Effector memory CD4-positive, alpha-beta T cell (primary cell): ENCODE measurements around the gene KIF5C.

ENCODE experiments used
- DNase-seq, 3 donors: peaks; one replicate each; pipeline ENCODE4 v3.0.0-alpha.2; 2020
- H3K27ac ChIP-seq: 2 replicates; pipeline ENCODE4 v1.7.0; 2013; ENCODE audit warnings: mild to moderate bottlenecking, low read length, moderate library complexity; ENCODE audit not compliant: insufficient read depth, poor library complexity, severe bottlenecking
- H3K27me3 ChIP-seq: replicated peaks from 2 replicates; pipeline ENCODE4 v1.7.0; 2013; ENCODE audit warnings: mild to moderate bottlenecking, low read length; ENCODE audit not compliant: insufficient read depth, control insufficient read depth, poor library complexity, severe bottlenecking
- H3K36me3 ChIP-seq: 2 replicates; pipeline ENCODE4 v1.7.0; 2013; ENCODE audit warnings: mild to moderate bottlenecking, low read length, moderate library complexity; ENCODE audit not compliant: control insufficient read depth, insufficient read depth
- H3K4me1 ChIP-seq: 2 replicates; pipeline ENCODE4 v1.7.0; 2013; ENCODE audit warnings: low read length, mild to moderate bottlenecking; ENCODE audit not compliant: control insufficient read depth, insufficient read depth, poor library complexity, severe bottlenecking
- H3K4me3 ChIP-seq: 2 replicates; pipeline ENCODE4 v1.7.0; 2013; ENCODE audit warnings: low read length, low read depth, mild to moderate bottlenecking; ENCODE audit not compliant: insufficient read depth, poor library complexity, severe bottlenecking
- H3K9me3 ChIP-seq: 2 replicates; pipeline ENCODE4 v1.7.0; 2013; ENCODE audit warnings: mild to moderate bottlenecking, low read length, moderate library complexity; ENCODE audit not compliant: control insufficient read depth

Gene KIF5C

GRCh38 chr2:148885209-148885608 is 10.2 kb downstream of the KIF5C start:
- peaks cover 6% of the 10 kb centered on the region for H3K4me1 ChIP-seq
- no peak overlapping the region for H3K27ac ChIP-seq
- no peak for DNase-seq
- H3K36me3 ChIP-seq = no peaks in the 10 kb centered on the region
- H3K9me3 ChIP-seq = no peaks in the 10 kb centered on the region
- no peak overlapping the region for H3K4me3 ChIP-seq
- no peaks in the 10 kb centered on the region for H3K27me3 ChIP-seq

- no peak for DNase-seq
- Histone ChIP-seq H3K4me1 (peaks cover 6% of the 10 kb centered on the region), H3K36me3 (no peaks in the 10 kb centered on the region), H3K9me3 (no peaks in the 10 kb centered on the region), H3K27ac (no peak overlapping the region), H3K27me3 (no peaks in the 10 kb centered on the region), H3K4me3 (no peak overlapping the region)
These were observed 11.0 kb downstream of the KIF5C start for GRCh38 chr2:148885988-148886387.

- Histone ChIP-seq H3K27ac (no peak overlapping the region), H3K4me1 (peaks cover 6% of the 10 kb centered on the region), H3K9me3 (no peaks in the 10 kb centered on the region), H3K4me3 (peak overlapping the region; percentile 62), H3K36me3 (no peaks in the 10 kb centered on the region), H3K27me3 (no peaks in the 10 kb centered on the region)
- DNase-seq = no peak
These were observed 12.4 kb downstream of the KIF5C start for GRCh38 chr2:148887350-148888002.

GRCh38 chr2:148888003-148888501 is 13.0 kb downstream of the KIF5C start:
- Histone ChIP-seq H3K4me3 (peak overlapping the region; percentile 62), H3K27me3 (no peaks in the 10 kb centered on the region), H3K36me3 (no peaks in the 10 kb centered on the region), H3K4me1 (peaks cover 6% of the 10 kb centered on the region), H3K27ac (no peak overlapping the region), H3K9me3 (no peaks in the 10 kb centered on the region)
- DNase-seq = no peak

GRCh38 chr2:148888986-148889385 is 14.0 kb downstream of the KIF5C start:
- Histone ChIP-seq H3K9me3 (no peaks in the 10 kb centered on the region), H3K27me3 (no peaks in the 10 kb centered on the region)

GRCh38 chr2:148893906-148894305 is 18.9 kb downstream of the KIF5C start:
- H3K4me3 ChIP-seq = no peak overlapping the region
- H3K9me3 ChIP-seq = no peaks in the 10 kb centered on the region
- H3K27ac ChIP-seq = no peak overlapping the region
- no peaks in the 10 kb centered on the region for H3K27me3 ChIP-seq
- no peak for DNase-seq
- no peaks in the 10 kb centered on the region for H3K36me3 ChIP-seq
- H3K4me1 ChIP-seq = no peaks in the 10 kb centered on the region

More at GRCh38 chr2:148888986-148889385, 14.0 kb downstream of the KIF5C start:
- H3K27ac ChIP-seq = no peak overlapping the region
- H3K4me3 ChIP-seq = no peak overlapping the region
- H3K4me1 ChIP-seq = peaks cover 6% of the 10 kb centered on the region
- DNase-seq = no peak
- no peaks in the 10 kb centered on the region for H3K36me3 ChIP-seq

GRCh38 chr2:148896136-148896535 is 21.1 kb downstream of the KIF5C start:
- H3K9me3 ChIP-seq = no peaks in the 10 kb centered on the region
- H3K4me3 ChIP-seq = no peak overlapping the region
- H3K4me1 ChIP-seq = no peaks in the 10 kb centered on the region
- H3K27me3 ChIP-seq = no peaks in the 10 kb centered on the region
- no peak for DNase-seq
- H3K27ac ChIP-seq = no peak overlapping the region
- H3K36me3 ChIP-seq = no peaks in the 10 kb centered on the region

GRCh38 chr2:148899638-148900318 is 24.8 kb downstream of the KIF5C start:
- Histone ChIP-seq H3K36me3 (no peaks in the 10 kb centered on the region), H3K4me3 (no peak overlapping the region), H3K27ac (no peak overlapping the region), H3K27me3 (no peaks in the 10 kb centered on the region), H3K9me3 (no peaks in the 10 kb centered on the region), H3K4me1 (no peaks in the 10 kb centered on the region)
- no peak for DNase-seq

- no peak for DNase-seq
- Histone ChIP-seq H3K9me3 (no peaks in the 10 kb centered on the region), H3K4me3 (no peak overlapping the region), H3K27me3 (no peaks in the 10 kb centered on the region), H3K36me3 (no peaks in the 10 kb centered on the region), H3K27ac (no peak overlapping the region), H3K4me1 (no peaks in the 10 kb centered on the region)
These were observed 25.4 kb downstream of the KIF5C start for GRCh38 chr2:148900350-148900837.

GRCh38 chr2:148901142-148901541 is 26.1 kb downstream of the KIF5C start:
- Histone ChIP-seq H3K36me3 (no peaks in the 10 kb centered on the region), H3K4me3 (no peak overlapping the region), H3K27me3 (no peaks in the 10 kb centered on the region), H3K27ac (no peak overlapping the region), H3K9me3 (no peaks in the 10 kb centered on the region), H3K4me1 (no peaks in the 10 kb centered on the region)
- no peak for DNase-seq
